Measurements from ENCODE around the gene VPS26A.
"Not testable (repeated sequence)": the region's sequence is repeated elsewhere in the genome, so short reads cannot be mapped to it uniquely, and the experiment has no call there.

The VPS26A gene

GRCh38 chr10:69103784-69104183 is 20.2 kb upstream of the VPS26A start:
- no peak for DNase-seq

DNA sequence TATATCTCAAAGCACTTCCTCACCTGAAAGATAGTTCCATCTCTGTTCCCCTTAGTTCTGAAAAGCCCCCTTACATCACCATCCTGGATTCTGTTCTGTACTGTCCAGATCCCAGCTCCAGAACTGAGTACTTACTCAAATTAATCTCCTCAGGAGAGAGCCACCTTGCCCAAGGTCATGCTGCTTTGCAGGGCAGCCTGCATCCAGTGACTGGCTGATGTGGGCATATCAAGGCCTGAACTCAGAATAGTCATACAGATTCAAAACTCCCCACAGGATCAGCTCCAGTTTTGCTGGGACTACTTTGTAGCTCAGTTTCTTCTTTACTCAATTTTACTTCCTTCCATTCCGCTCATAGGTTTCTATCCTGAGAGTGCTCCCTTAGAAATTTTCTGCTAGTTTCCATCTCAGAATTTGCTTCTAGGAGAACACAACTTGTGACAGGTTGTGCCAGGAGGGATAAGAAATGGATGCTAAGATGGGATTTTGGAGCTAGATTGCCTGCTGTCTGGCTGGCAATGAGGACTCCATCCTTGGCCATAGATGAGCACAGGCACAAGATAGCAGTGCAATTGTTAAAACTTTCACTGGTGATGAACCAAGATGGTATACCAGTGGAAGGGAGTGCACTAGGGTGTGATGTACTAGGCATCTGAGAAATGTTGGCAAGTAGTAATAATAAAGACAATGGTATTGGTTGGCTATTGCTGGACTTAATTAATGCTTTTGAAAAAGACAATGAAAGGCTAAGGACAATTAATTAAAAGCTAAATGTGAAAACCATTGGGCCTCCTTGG is 18.8 kb upstream of the VPS26A start:
- no peak for DNase-seq

DNA sequence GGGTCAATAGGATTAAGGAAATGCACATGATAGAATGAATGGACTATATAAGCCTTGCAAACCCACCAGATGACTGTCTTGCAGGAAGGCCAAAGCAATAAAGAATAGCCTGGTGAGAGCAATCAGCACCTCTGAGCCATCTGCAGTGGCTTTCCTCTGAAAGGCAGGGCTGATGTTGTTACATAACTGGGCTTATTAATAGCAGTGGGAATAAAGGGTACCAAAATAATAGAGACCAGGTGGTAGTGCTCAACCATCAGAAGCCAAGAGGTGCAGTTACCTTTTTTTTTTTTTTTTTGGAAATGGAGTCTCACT is 16.8 kb upstream of the VPS26A start:
- no peak for DNase-seq

GRCh38 chr10:69107699-69108098 is 16.3 kb upstream of the VPS26A start:
- no peak for DNase-seq

- DNase-seq, result no peak
Measured at GRCh38 chr10:69119896-69120295, 4.1 kb upstream of the VPS26A start.

- DNase-seq, result peak in 1 of 2 experiments; percentile 17
Measured at GRCh38 chr10:69123306-69123746, 652 bp upstream of the VPS26A start.

DNA sequence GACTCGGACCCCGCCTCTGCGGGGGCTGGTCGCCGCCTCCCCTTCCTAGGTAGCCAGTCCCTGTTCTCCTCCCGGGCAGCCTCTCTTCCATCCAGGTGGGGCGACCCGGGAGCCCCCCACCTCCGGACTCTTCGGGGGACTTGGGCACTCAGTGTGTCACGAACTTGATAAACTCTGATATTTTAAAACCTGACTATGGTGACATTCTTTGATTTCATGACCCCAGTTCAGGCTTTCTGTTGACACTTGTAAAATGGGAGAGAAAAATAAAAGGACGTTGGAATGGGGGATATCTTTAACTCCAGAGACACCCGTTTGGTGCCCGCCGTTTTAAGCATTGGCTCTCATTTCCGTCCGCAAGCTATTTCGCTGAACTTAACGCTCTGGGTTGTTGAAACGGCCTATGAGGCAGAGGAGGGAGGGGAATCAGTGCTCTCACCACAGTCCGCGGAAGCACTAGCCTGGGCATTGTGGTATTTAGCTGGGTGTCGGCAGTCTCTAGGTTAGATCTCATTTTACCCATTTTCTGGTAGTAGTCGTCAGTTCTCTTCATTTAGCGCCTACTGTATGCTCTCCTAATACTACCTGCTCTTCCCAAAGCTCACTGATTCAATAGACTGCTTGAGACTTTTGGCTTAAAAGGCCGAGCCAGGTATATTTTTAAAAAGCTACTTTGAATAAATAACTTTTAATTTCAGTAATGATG is 738 bp downstream of the VPS26A start:
- DNase-seq, result peak in 1 of 2 experiments; percentile 2

DNA sequence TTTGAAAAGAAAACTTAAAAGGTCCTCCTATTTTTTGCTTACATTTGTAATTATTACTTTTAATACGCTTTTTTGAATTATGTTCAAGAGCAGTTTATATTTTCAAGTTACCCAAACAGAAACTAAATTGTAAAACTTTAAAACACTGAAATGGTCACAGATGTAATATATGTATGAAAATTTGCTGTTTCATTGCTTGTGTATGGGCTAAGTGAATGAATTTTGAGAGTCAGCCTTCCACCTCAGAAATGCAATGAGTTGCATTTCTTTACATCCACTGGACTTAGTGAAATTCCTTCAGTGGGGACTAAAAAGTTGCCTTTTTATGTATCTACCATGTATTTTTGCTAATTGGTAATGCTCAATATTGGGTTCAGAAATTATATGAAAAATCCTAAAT is 1.6 kb downstream of the VPS26A start:
- DNase-seq, result no peak

- DNase-seq, result no peak
Measured at GRCh38 chr10:69130251-69130650, 6.3 kb downstream of the VPS26A start.

DNA sequence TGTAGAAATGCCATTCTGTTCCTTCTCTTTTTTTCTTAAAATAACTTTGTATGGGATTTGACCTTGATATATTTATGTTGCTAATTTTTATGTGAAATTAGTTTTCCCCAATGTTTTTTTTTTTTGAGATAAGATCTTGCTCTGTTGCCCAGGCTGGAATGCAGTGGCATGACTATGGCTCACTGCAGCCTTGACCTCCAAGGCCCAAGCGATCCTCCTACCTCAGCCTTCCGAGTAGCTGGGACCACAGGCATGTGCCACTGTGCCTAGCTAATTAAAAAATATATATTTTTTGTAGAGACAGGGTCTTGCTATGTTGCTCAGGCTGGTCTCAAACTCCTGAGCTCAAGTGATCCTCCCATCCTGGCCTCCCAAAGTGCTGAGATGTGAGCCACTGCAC is 16.0 kb downstream of the VPS26A start:
- DNase-seq, result no peak

GRCh38 chr10:69141304-69141703 is 17.3 kb downstream of the VPS26A start:
- no peak for DNase-seq

DNA sequence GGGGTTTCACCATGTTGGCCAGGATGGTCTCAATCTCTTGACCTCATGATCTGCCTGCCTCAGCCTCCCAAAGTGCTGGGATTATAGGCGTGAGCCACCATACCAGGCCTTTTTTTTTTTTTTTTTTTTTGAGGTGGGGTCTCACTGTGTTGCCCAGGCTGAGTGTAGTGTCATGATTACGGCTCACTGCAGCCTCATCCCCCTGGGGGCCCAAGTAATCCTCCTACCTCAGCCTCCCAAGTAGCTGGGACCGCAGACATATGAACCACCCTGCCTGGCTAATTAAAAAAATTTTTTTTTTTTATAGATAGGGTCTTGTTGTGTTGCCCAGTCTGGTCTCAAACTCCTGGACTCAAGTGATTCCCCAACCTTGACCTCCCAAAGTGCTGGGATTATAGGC is 18.1 kb downstream of the VPS26A start:
- not testable (repeated sequence) for DNase-seq

GRCh38 chr10:69142983-69143382 is 19.0 kb downstream of the VPS26A start:
- no peak for DNase-seq

GRCh38 chr10:69145329-69145728 is 21.4 kb downstream of the VPS26A start:
- DNase-seq, result no peak

DNA sequence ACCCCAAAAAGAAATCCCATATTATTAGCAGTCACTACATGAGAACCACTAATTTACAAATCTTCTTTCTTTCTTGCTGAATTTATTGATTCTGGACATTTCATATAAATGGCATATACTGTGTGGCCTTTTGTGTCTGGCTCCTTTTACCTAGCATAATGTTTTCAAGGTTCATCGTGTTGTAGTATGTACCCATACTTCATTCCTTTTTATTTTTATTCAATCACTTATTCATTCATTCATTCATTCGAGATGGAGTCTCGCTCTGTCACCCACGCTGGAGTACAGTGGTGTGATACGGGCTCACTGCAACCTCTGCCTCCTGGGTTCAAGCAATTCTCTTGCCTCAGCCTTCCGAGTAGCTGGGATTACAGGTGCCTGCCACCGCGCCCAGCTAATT is 21.9 kb downstream of the VPS26A start:
- no peak for DNase-seq

GRCh38 chr10:69146759-69147158 is 22.8 kb downstream of the VPS26A start:
- no peak for DNase-seq

DNA sequence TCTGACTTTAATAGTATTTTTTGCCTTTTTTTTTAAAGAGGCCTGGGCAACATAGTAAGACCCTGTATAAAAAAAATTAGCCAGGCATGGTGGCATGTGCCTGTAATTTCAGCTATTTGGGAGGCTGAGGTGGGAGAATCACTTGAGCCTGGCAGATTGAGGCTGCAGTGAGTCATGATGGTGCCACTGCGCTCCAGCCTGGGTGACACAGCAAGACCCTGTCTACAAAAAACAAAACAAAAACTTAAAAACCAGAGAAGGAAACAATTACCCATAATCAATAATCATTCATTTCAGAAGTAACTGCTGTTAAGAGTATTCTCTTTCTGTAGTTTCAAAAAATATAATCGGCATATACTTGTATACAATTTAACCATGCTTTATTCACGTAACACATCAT is 28.0 kb downstream of the VPS26A start:
- no peak for DNase-seq

- DNase-seq, result no peak
Measured at GRCh38 chr10:69153227-69153626, 29.2 kb downstream of the VPS26A start.

DNA sequence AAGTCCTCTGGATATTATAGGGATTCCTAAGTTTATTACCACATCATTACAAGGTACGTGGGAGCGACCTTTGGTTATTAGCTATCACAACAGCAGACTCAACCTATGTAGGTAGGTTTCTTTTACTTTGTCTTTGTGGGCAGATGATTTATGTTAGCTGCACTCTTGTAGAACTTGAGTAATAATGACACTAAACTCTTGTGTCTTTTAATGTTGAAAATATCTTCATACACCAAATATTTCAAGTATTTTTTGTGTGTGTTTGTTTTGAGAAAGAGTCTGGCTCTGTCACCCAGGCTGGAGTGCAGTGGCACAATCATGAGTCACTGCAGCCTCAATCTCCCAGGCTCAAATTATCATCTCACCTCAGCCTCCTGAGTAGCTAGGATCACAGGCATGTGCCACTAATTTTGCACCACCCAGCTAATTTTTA is 36.8 kb downstream of the VPS26A start:
- no peak for DNase-seq

- no peak for DNase-seq
Measured at GRCh38 chr10:69168493-69168892, 44.5 kb downstream of the VPS26A start.

DNA sequence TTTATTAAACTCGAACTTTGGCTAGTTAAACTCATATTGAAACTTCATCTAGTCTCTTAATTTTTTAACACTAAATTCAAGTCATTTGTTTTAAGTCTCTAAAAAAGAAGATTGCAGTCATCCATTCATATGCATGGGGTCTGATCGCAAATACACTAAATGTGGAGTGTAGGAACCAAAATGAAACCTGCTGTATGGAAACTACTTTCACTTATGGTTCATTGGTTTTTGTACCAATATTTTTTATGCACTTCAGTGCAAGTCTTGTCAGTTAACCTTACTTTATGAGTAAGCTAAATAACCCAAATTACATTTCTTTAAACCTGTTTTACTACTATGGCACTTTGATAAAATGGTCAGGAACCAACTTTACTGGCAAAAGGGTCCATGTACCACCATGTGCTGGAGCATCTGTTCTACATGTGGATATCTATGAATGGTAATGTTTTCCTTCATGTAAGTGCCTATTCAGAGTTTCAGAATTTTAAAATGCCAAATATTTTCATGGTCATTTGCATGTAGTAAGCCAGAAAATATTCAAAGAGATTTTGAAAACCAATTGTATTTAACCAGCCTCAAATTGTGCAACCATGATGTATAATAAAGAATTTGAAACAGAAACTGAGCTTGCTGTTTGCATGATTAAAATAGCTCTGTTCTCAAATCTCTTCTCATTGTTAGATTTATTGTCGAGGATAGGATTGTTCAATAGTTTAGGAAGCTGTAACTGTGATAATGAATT is 48.4 kb downstream of the VPS26A start:
- no peak for DNase-seq

- not testable (repeated sequence) for DNase-seq
Measured at GRCh38 chr10:69175326-69175725, 51.3 kb downstream of the VPS26A start.

GRCh38 chr10:69176823-69177222 is 52.8 kb downstream of the VPS26A start:
- DNase-seq, result no peak
